GM21576 (cell line): ENCODE data around the gene IARS2.

Experiments
- ATAC-seq: cut with Tn5 transposase; IDR thresholded peaks from one replicate; pipeline ENCODE4 v1.9.1; 2021; ENCODE audit warnings: mild to moderate bottlenecking, moderate library complexity; ENCODE audit not compliant: unreplicated experiment

Gene IARS2

GRCh38 chr1:220094016-220094911 is at the start of gene IARS2:
Gene IARS2 (plus strand): TSS chr1:220094132. CDS start chr1:220094217, 85 bp downstream.
- peak; percentile 59 for ATAC-seq

GRCh38 chr1:220044678-220045355 is 49.1 kb upstream of the IARS2 start:
- ATAC-seq, result no peak

GRCh38 chr1:220045356-220046051 is 48.4 kb upstream of the IARS2 start:
- ATAC-seq, result peak; percentile 27

- peak; percentile 99 for ATAC-seq
Measured at GRCh38 chr1:220046052-220046930, 47.6 kb upstream of the IARS2 start, which contains the start of gene EPRS1. Gene EPRS1 (minus strand): TSS chr1:220046505. CDS start chr1:220046388, 117 bp downstream.

GRCh38 chr1:220056374-220056773 is 37.6 kb upstream of the IARS2 start:
- ATAC-seq, result no peak

GRCh38 chr1:220060876-220061275 is 33.1 kb upstream of the IARS2 start:
- no peak for ATAC-seq

GRCh38 chr1:220062629-220063028 is 31.3 kb upstream of the IARS2 start:
- ATAC-seq, result no peak

- ATAC-seq, result no peak
Measured at GRCh38 chr1:220067269-220068204, 26.4 kb upstream of the IARS2 start.

GRCh38 chr1:220076861-220077762 is 16.8 kb upstream of the IARS2 start:
- no peak for ATAC-seq

- no peak for ATAC-seq
Measured at GRCh38 chr1:220077887-220078286, 16.0 kb upstream of the IARS2 start.

- no peak for ATAC-seq
Measured at GRCh38 chr1:220084460-220084859, 9.5 kb upstream of the IARS2 start.

GRCh38 chr1:220086261-220086686 is 7.7 kb upstream of the IARS2 start:
- ATAC-seq, result peak; percentile 41

GRCh38 chr1:220089650-220090556 is 4.0 kb upstream of the IARS2 start, which contains the start of gene BPNT1:
Gene BPNT1 (minus strand): TSS chr1:220089788. CDS start chr1:220079846, 9,942 bp downstream.
- ATAC-seq, result peak; percentile 54

GRCh38 chr1:220092694-220093093 is 1.2 kb upstream of the IARS2 start:
- no peak for ATAC-seq

GRCh38 chr1:220093361-220094015 is 444 bp upstream of the IARS2 start:
- ATAC-seq, result peak; percentile 8

GRCh38 chr1:220099826-220100225 is 5.9 kb downstream of the IARS2 start:
- no peak for ATAC-seq
